Caco-2 (cell line): ENCODE measurements around the gene ZNF408. TPM values are rescaled to one million over a fixed set of nuclear protein-coding genes. Genes with fewer than 3 reads are reported as not detected.

Source experiments
- BruUV-seq: library from RNA; stranded (reverse); fragments of 400-500 nt; replicated peaks from 2 replicates; lab custom pipeline; 2021; lab: Mats Ljungman, UMichigan
- CTCF ChIA-PET: fragments of 300-600 bp; sonication (Branson Sonifier 250); formaldehyde crosslinking; loops from one replicate; lab custom pipeline; 2022; ENCODE audit warnings: antibody characterized with exemption; lab: Charles Lee
- POLR2A ChIA-PET: fragments of 300-600 bp; sonication (Branson Sonifier 250); formaldehyde crosslinking; loops from one replicate; lab custom pipeline; 2022; ENCODE audit warnings: antibody characterized with exemption; lab: Charles Lee
- DNase-seq, 2 experiments: peaks; one replicate each; pipeline versions ENCODE4 v3.0.0 to v3.0.0-alpha.2; 2020 to 2022
- H3K27me3 ChIP-seq: replicated peaks from 2 replicates; pipeline ENCODE4 v1.6.0; 2011; ENCODE audit warnings: low read length; ENCODE audit not compliant: control insufficient read depth, insufficient read depth
- H3K36me3 ChIP-seq: 2 replicates; pipeline ENCODE4 v1.5.1; 2011; ENCODE audit warnings: low read length; ENCODE audit not compliant: control insufficient read depth, insufficient read depth
- H3K4me1 ChIP-seq: fragments of 250-450 bp; sonication (Bioruptor Pico); 2 replicates; pipeline ENCODE4 v1.5.1; 2020; ENCODE audit warnings: mild to moderate bottlenecking
- H3K4me3 ChIP-seq: 2 replicates; pipeline ENCODE4 v1.5.1; 2011; ENCODE audit warnings: low read depth, mild to moderate bottlenecking, control low read depth, low read length
- H3K9me3 ChIP-seq: fragments of 250-450 bp; sonication (Bioruptor Pico); 2 replicates; pipeline ENCODE4 v1.5.1; 2020; ENCODE audit warnings: mild to moderate bottlenecking, moderate library complexity
- H3K27ac Mint-ChIP-seq: one replicate; pipeline ENCODE4 v1.8.0; 2022; ENCODE audit warnings: mixed read lengths; ENCODE audit not compliant: unreplicated experiment
- H3K27me3 Mint-ChIP-seq: one replicate; pipeline ENCODE4 v1.8.0; 2022; ENCODE audit warnings: mixed read lengths; ENCODE audit not compliant: insufficient read depth, unreplicated experiment
- H3K36me3 Mint-ChIP-seq: one replicate; pipeline ENCODE4 v1.8.0; 2022; ENCODE audit warnings: mild to moderate bottlenecking, mixed read lengths; ENCODE audit not compliant: insufficient read depth, unreplicated experiment
- H3K4me1 Mint-ChIP-seq: one replicate; pipeline ENCODE4 v1.8.0; 2022; ENCODE audit warnings: low read depth, mixed read lengths; ENCODE audit not compliant: unreplicated experiment
- H3K4me3 Mint-ChIP-seq: one replicate; pipeline ENCODE4 v1.8.0; 2022; ENCODE audit warnings: mild to moderate bottlenecking, moderate library complexity, mixed read lengths; ENCODE audit not compliant: unreplicated experiment
- H3K9me3 Mint-ChIP-seq: one replicate; pipeline ENCODE4 v1.8.0; 2022; ENCODE audit warnings: mixed read lengths; ENCODE audit not compliant: unreplicated experiment
- CTCF ChIP-seq, 2 experiments: fragments of 200-600 bp in 1 of 2; IDR thresholded peaks; 1 replicate in 1 of 2; 2 replicates in 1 of 2; pipeline versions ENCODE4 v1.5.1 to v1.8.0; 2011 to 2022; ENCODE audit warnings: antibody characterized with exemption in 1 of 2, control low read depth in 1 of 2, inconsistent platforms in 1 of 2, low read depth in 1 of 2, low read length in 1 of 2, mild to moderate bottlenecking in 1 of 2, moderate library complexity in 1 of 2; ENCODE audit not compliant: insufficient read depth in 1 of 2, severe bottlenecking in 1 of 2, unreplicated experiment in 1 of 2
- intact Hi-C: fragments of 100-400 bp; cut with micrococcal nuclease; formaldehyde crosslinking; loops from one replicate; pipeline ENCODE4 v1.10.0; 2022; ENCODE audit not compliant: unreplicated experiment
- total RNA-seq: library from RNA; stranded (reverse); gene quantifications from 2 replicates; pipeline ENCODE4 v1.2.3, GENCODE V29; 2022

The ZNF408 gene
- total RNA-seq, 1 experiment from 2014 or later = 23.3 TPM

- no peaks in the 10 kb centered on the region for H3K27me3 Mint-ChIP-seq
- no peak overlapping the region for H3K4me3 ChIP-seq
- H3K9me3 ChIP-seq = no peaks in the 10 kb centered on the region
- peaks cover 54% of the 10 kb centered on the region for H3K36me3 Mint-ChIP-seq
- no TSS peak for BruUV-seq
- intact Hi-C loops = no loop called here
- H3K36me3 ChIP-seq = peaks cover 1% of the 10 kb centered on the region
- no peaks in the 10 kb centered on the region for H3K27me3 ChIP-seq
- no peak for DNase-seq
- no peaks in the 10 kb centered on the region for H3K4me1 ChIP-seq
- H3K27ac Mint-ChIP-seq = no peak overlapping the region
- no peaks in the 10 kb centered on the region for H3K9me3 Mint-ChIP-seq
- ChIA-PET POLR2A (no interaction called here), CTCF (no interaction called here)
- no peak for TF ChIP-seq CTCF (IDR thresholded peaks at IDR 0.05; ENCODE audit: insufficient read depth in 1 of 2, low read depth in 1 of 2, low read length in 1 of 2, severe bottlenecking in 1 of 2, unreplicated experiment in 1 of 2)
- no peak overlapping the region for H3K4me3 Mint-ChIP-seq
- no peaks in the 10 kb centered on the region for H3K4me1 Mint-ChIP-seq
Measured at GRCh38 chr11:46736146-46736545, 35.3 kb downstream of the ZNF408 start.

GRCh38 chr11:46736615-46737014, 35.8 kb downstream of the ZNF408 start:
- Histone ChIP-seq H3K4me3 (no peak overlapping the region), H3K4me1 (no peaks in the 10 kb centered on the region), H3K36me3 (peaks cover 1% of the 10 kb centered on the region), H3K27me3 (no peaks in the 10 kb centered on the region), H3K9me3 (no peaks in the 10 kb centered on the region)
- H3K36me3 Mint-ChIP-seq = peaks cover 59% of the 10 kb centered on the region
- H3K9me3 Mint-ChIP-seq = no peaks in the 10 kb centered on the region
- TF ChIP-seq CTCF (IDR thresholded peaks at IDR 0.05; ENCODE audit: insufficient read depth in 1 of 2, low read depth in 1 of 2, low read length in 1 of 2, severe bottlenecking in 1 of 2, unreplicated experiment in 1 of 2) = no peak
- H3K27ac Mint-ChIP-seq = no peak overlapping the region
- no peaks in the 10 kb centered on the region for H3K4me1 Mint-ChIP-seq
- intact Hi-C loops = no loop called here
- ChIA-PET CTCF (no interaction called here), POLR2A (interaction anchor here (0.7 kb wide), 1 partner anchor 812 kb away, joined by 4 read pairs; no protein-coding TSS in a partner anchor)
- no TSS peak for BruUV-seq
- DNase-seq = no peak
- no peak overlapping the region for H3K4me3 Mint-ChIP-seq
- no peaks in the 10 kb centered on the region for H3K27me3 Mint-ChIP-seq

GRCh38 chr11:46737699-46738098, 36.9 kb downstream of the ZNF408 start:
- Mint-ChIP-seq H3K36me3 (peaks cover 67% of the 10 kb centered on the region), H3K4me1 (no peaks in the 10 kb centered on the region), H3K4me3 (no peak overlapping the region), H3K27me3 (no peaks in the 10 kb centered on the region), H3K27ac (peak overlapping the region; percentile 34), H3K9me3 (no peaks in the 10 kb centered on the region)
- no peak for TF ChIP-seq CTCF (IDR thresholded peaks at IDR 0.05; ENCODE audit: insufficient read depth in 1 of 2, low read depth in 1 of 2, low read length in 1 of 2, severe bottlenecking in 1 of 2, unreplicated experiment in 1 of 2)
- intact Hi-C loops = no loop called here
- CTCF ChIA-PET = no interaction called here
- no peaks in the 10 kb centered on the region for H3K27me3 ChIP-seq
- BruUV-seq = no TSS peak
- no peaks in the 10 kb centered on the region for H3K9me3 ChIP-seq
- no peak for DNase-seq
- no peaks in the 10 kb centered on the region for H3K4me1 ChIP-seq
- POLR2A ChIA-PET = no interaction called here
- no peak overlapping the region for H3K4me3 ChIP-seq
- peaks cover 1% of the 10 kb centered on the region for H3K36me3 ChIP-seq
